MM.1S (cell line): Measurements from ENCODE around the gene ITGA11.

Source experiments
- EZH2 ChIP-seq: fragments of 300-600 bp; sonication (generic); optimal IDR thresholded peaks from 2 replicates; pipeline ENCODE3; 2017; ENCODE audit warnings: low read depth, mild to moderate bottlenecking, antibody characterized with exemption, low read length, mixed read lengths
- EZH2phosphoT487 ChIP-seq: fragments of 300-600 bp; sonication (generic); IDR thresholded peaks from 2 replicates; pipeline ENCODE4 v1.6.1; 2018; ENCODE audit warnings: antibody characterized with exemption, low read length
- TF ChIP-seq, protein P1 (sequence below): fragments of 300-600 bp; sonication (generic); IDR thresholded peaks from 2 replicates; pipeline ENCODE4 v1.5.1; 2016; ENCODE audit warnings: antibody characterized with exemption, low read length, mixed read lengths

DNA sequence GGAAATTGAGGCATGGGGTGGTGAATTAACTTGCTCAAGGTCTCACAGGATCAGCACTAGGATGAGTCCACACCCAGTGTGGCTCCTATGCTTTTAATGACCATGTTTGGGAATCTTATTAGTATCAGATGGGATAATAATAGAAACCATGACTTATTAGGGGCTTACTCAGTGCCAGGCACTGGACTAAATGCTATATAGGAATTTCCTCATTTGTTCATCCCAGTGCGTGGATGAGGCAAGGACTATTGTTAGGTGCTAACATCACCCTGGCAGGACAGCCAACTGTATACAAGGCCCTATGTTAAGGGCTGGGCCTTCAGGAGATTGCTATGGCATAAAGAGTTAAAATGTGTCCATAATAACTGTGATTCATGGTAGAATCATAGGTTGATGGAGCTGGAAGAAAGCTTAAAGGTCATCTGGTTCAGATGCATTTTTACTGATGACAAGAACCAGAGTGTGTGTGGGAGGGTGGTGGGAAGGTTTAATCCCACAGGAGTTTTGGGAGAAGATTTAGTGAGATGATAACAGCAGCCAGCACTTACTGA lies 159.2 kb downstream of the ITGA11 start:
- TF ChIP-seq, protein P1, sequence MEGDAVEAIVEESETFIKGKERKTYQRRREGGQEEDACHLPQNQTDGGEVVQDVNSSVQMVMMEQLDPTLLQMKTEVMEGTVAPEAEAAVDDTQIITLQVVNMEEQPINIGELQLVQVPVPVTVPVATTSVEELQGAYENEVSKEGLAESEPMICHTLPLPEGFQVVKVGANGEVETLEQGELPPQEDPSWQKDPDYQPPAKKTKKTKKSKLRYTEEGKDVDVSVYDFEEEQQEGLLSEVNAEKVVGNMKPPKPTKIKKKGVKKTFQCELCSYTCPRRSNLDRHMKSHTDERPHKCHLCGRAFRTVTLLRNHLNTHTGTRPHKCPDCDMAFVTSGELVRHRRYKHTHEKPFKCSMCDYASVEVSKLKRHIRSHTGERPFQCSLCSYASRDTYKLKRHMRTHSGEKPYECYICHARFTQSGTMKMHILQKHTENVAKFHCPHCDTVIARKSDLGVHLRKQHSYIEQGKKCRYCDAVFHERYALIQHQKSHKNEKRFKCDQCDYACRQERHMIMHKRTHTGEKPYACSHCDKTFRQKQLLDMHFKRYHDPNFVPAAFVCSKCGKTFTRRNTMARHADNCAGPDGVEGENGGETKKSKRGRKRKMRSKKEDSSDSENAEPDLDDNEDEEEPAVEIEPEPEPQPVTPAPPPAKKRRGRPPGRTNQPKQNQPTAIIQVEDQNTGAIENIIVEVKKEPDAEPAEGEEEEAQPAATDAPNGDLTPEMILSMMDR: no peak
- TF ChIP-seq EZH2phosphoT487: no peak
- TF ChIP-seq EZH2: no peak
